ENCODE results near the gene ACO2.

ACO2 gene

DNA sequence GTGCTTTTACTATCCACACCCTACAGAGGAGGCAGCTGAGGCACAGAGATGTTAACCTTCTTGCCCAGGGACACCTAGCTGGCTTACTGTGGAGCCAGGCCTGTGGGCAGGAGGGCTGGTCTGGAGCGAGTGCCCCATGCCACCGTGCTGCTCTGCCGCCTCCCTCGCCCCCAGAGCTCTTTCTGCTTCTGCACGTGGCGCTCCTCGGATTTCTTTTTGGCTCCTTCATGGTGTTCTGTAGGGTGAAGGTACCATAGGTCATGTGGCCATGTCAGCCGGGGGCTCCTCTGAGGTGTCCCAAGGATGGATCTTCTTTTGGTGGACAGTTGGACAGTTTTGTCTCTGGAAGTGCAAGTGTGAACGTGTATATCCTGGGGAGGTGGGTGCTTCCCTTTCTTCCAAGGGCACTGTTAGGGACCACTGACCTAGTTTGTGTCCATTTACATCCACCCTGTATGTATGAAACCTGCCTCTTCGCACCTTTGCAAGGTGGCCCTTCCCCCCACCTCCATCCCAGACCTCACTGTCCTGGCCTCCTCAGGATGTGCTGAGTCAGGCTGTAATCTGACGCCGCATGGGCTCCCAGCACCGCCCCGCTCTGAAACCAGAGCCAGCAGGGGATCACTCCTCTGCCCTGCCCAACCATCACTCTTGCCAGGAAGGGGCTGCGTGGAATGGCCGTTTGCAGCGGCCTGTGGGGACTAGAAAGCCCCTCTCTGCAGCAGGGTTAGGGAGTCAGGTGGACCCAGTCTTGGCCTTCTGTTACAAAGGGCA lies 43.7 kb downstream of the ACO2 start:
- peak; percentile 78 to 87 for DNase-seq
- no peak for TF ChIP-seq POLR2A (IDR thresholded peaks at IDR 0.05; ENCODE audit: low read length)
- no peak for TF ChIP-seq GATA1 (IDR thresholded peaks at IDR 0.05; ENCODE audit: low read depth, low read length)

DNA sequence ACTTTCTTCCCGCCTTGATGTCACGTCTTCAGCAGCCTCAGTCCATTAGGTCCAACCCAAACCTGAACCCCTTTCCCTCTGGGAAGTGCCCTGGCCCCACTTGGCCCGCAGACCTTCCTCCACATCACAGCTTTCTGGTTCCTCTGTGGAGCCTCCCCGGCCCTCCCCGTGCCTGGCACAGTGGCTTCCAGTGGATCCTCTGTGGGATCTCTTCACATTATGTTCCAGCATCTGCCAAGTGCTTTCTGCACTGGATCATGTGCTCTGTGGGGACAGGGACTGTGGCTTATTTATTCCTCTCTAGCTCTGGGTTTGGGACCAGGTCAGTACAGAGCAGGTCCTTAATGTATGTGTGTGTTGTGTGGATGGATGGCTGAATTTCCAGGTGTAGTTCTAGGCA lies 44.5 kb downstream of the ACO2 start:
- DNase-seq: no peak
- TF ChIP-seq GATA1 (IDR thresholded peaks at IDR 0.05; ENCODE audit: low read depth, low read length): no peak
- TF ChIP-seq POLR2A (IDR thresholded peaks at IDR 0.05; ENCODE audit: low read length): no peak

GRCh38 chr22:41516462-41516861 lies 47.5 kb downstream of the ACO2 start:
- no peak for DNase-seq
- no peak for TF ChIP-seq GATA1 (IDR thresholded peaks at IDR 0.05; ENCODE audit: low read depth, low read length)
- no peak for TF ChIP-seq POLR2A (IDR thresholded peaks at IDR 0.05; ENCODE audit: low read length)

- TF ChIP-seq GATA1 (IDR thresholded peaks at IDR 0.05; ENCODE audit: low read depth, low read length): no peak
- TF ChIP-seq POLR2A (IDR thresholded peaks at IDR 0.05; ENCODE audit: low read length): no peak
- peak; percentile 36 to 80 for DNase-seq
Measured at GRCh38 chr22:41517172-41518047, 48.5 kb downstream of the ACO2 start.

DNA sequence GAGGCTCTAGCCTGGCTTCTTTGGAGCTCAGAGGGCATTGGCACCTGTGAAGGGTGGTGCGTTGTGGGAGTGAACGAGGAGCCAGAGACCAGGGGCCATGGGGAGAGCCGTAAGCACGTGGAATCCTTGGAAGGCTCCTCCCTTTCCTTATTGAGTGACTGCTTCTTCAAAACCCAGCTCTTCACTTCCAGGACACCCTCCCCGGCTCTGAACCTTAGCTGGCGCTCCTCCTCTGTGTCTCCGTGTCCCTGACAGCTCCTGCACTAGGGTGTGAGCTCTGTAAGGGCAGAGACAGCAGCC lies 49.1 kb downstream of the ACO2 start:
- TF ChIP-seq GATA1 (IDR thresholded peaks at IDR 0.05; ENCODE audit: low read depth, low read length) (no peak), POLR2A (IDR thresholded peaks at IDR 0.05; ENCODE audit: low read length) (no peak)

DNA sequence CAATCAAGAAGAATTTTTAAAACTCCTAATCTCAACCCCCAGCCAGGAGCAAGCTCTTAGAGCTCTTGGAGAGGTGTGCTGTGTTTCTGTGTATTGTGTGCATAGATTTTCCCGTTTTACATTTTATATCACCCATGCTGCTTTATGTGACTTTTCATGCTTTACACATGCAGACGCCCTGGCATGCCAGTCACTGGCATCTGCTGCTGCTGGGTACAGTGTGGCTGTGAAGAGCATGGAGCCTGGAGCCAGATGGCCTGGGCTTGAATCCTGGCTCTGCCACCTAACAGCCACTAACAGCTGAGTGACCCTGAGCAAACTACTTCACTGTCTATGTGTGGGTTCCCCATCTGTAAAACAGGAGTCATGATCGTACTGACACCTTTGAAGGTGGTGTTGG lies 52.2 kb downstream of the ACO2 start:
- TF ChIP-seq POLR2A (IDR thresholded peaks at IDR 0.05; ENCODE audit: low read length) (no peak), GATA1 (IDR thresholded peaks at IDR 0.05; ENCODE audit: low read depth, low read length) (no peak)
- no peak for DNase-seq

More for the DNA sequence above, 49.1 kb downstream of the ACO2 start:
- no peak for DNase-seq

GRCh38 chr22:41522813-41523212 lies 53.9 kb downstream of the ACO2 start:
- DNase-seq: no peak
- TF ChIP-seq POLR2A (IDR thresholded peaks at IDR 0.05; ENCODE audit: low read length): no peak
- TF ChIP-seq GATA1 (IDR thresholded peaks at IDR 0.05; ENCODE audit: low read depth, low read length): no peak

- TF ChIP-seq GATA1 (IDR thresholded peaks at IDR 0.05; ENCODE audit: low read depth, low read length): no peak
- peak; percentile 28 for TF ChIP-seq POLR2A (IDR thresholded peaks at IDR 0.05; ENCODE audit: low read length)
Measured at GRCh38 chr22:41523464-41524221, 54.7 kb downstream of the ACO2 start.

GRCh38 chr22:41524251-41524661 lies 55.3 kb downstream of the ACO2 start:
- no peak for DNase-seq
- no peak for TF ChIP-seq GATA1 (IDR thresholded peaks at IDR 0.05; ENCODE audit: low read depth, low read length)
- TF ChIP-seq POLR2A (IDR thresholded peaks at IDR 0.05; ENCODE audit: low read length): no peak

More at GRCh38 chr22:41523464-41524221, 54.7 kb downstream of the ACO2 start:
- peak; percentile 62 to 77 for DNase-seq

- DNase-seq: no peak
- TF ChIP-seq POLR2A (IDR thresholded peaks at IDR 0.05; ENCODE audit: low read length) (no peak), GATA1 (IDR thresholded peaks at IDR 0.05; ENCODE audit: low read depth, low read length) (no peak)
Measured at GRCh38 chr22:41524809-41525449, 56.0 kb downstream of the ACO2 start.

GRCh38 chr22:41525450-41526225 lies 56.7 kb downstream of the ACO2 start:
- TF ChIP-seq POLR2A (IDR thresholded peaks at IDR 0.05; ENCODE audit: low read length) (no peak), GATA1 (IDR thresholded peaks at IDR 0.05; ENCODE audit: low read depth, low read length) (no peak)
- DNase-seq: no peak

DNA sequence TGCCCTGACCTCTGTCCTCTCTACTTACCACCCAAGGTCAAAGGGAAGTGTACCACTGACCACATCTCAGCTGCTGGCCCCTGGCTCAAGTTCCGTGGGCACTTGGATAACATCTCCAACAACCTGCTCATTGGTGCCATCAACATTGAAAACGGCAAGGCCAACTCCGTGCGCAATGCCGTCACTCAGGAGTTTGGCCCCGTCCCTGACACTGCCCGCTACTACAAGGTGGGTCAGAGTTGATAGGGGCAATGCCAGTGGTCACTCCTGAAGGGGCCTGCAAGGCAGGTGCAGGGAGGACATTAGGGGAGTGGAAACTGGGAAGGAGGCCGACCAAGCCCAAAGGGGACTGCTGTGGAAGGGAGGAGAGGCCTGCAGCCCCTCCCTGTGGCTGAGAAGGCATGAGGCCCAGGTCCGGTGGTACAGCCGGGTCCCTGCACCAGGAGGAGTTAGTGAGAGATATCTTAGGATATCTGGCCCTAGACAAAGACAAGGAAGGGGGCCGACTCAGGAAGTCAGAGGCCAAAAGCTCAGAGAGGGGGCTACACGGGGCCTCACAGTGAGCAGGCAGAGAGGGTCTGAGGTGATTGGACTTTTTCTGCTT lies 57.4 kb downstream of the ACO2 start:
- no peak for DNase-seq
- TF ChIP-seq POLR2A (IDR thresholded peaks at IDR 0.05; ENCODE audit: low read length) (no peak), GATA1 (IDR thresholded peaks at IDR 0.05; ENCODE audit: low read depth, low read length) (no peak)
